ENCODE data around the gene FAM72A.
"Not testable (repeated sequence)": the region's sequence is repeated elsewhere in the genome, so short reads cannot be mapped to it uniquely, and the experiment has no call there.

The FAM72A gene

DNA sequence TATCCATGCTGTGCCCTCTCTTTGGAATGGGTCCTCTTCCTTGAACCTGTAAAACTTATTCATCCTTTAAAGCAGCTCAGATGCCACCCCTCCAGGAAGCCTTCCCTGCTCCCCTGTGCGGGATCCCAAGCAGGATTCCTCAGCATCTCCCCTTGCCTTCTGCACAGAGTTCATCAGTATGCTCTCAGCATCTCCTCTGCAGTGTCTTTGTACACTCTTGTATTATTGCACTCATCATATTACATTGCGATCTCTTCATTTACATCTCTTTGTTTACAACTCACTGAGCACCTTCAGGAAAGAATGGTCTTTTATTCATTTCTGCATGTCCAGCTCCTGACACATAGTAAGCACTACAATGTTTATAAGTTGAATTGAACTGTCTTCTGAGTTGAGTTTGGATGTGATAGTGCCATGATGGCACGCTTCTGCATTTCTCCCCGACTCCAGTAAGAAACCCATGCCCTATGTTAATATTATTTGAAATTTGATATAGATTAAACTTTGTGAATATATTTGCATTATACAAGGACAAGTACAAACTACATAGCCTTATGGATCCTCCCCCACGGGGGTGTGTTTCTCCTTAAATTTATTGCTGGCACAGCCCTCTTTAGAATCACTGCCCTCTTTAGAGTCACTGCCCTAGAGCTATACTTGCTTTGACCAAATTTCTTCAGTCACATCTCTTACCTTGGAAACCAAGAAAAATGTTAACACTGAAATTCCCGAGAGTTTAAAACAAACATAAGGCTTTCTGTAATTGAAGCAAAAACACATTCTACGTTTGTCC lies 13.2 kb upstream of the FAM72A start:
- not testable (repeated sequence) for DNase-seq

DNA sequence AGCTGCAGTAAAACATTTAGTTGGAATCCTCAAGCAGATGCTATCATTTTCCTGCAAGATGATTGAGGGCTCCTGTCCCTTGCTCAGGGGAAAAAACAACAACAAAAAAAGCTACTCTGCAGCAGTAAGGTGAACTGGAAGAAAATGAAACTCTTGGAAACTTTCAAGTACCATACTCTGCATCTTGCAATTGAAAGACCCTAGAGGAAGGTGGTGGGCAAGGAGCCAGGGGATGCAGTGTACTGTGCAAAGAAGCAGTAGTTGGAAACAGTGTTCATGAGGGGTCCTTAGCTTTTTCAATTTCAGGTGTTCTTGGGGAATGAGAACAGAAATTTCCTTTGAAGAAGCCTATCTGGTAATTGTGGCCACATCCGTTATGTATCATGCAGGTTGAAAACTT lies 8.2 kb upstream of the FAM72A start:
- not testable (repeated sequence) for DNase-seq

DNA sequence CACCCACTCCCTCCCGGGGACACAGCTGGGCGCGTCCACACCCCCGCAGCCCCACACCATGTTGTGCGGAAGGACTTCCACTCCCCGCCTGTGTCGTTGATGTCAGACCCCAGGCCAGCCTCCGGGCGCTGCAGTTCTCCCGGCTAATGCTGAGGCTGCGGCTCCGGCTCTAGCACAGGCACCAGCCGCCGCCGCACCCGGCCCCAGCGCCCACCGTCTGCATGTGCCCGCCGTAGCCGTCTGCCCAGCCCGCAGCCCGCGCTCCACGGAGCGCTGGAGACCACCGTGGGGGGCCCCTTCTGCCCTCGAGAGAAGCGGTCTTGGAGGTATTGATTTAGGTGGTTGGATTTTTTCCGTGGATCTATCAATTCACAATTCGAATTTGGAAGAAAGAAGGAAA lies 2.9 kb upstream of the FAM72A start:
- DNase-seq, result not testable (repeated sequence)

DNA sequence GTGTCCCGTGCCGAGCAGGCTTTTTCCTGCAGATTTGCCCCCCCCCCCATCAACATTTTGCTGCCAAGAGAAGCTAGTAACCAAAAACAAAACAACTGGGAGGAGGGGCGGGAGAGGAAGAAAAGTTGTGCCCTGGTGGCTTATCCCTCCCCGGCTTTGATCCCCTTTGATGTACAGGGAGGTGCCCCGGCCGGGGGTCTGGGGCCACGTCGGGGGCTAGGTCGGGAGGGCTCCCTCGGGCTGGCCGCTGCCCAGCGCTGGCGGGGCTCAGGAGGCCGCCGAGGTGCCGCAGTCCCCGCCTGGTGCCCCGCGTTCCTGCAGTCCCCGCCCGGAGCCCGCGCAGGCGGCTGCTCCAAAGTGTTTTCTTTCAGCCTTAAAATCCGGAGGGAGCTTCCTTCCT lies 2.2 kb upstream of the FAM72A start:
- not testable (repeated sequence) for DNase-seq

DNA sequence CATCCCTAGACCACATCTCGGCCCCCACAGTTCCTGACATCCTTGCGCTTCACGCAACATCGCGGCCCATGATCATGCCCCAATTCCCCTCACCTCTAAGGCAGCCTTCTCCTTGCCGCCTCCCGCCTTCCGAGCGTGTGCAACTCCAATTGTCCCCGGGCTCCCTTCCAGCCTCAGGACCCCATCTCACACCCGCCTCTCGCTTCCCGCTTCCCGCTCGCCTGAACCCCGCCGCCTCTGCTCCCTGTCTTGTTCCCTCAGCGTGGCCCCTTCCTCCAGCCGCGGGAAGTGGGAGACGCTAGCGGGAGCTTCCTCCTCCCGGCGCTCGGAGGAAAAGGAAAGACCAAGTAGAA lies 1.5 kb upstream of the FAM72A start:
- not testable (repeated sequence) for DNase-seq

DNA sequence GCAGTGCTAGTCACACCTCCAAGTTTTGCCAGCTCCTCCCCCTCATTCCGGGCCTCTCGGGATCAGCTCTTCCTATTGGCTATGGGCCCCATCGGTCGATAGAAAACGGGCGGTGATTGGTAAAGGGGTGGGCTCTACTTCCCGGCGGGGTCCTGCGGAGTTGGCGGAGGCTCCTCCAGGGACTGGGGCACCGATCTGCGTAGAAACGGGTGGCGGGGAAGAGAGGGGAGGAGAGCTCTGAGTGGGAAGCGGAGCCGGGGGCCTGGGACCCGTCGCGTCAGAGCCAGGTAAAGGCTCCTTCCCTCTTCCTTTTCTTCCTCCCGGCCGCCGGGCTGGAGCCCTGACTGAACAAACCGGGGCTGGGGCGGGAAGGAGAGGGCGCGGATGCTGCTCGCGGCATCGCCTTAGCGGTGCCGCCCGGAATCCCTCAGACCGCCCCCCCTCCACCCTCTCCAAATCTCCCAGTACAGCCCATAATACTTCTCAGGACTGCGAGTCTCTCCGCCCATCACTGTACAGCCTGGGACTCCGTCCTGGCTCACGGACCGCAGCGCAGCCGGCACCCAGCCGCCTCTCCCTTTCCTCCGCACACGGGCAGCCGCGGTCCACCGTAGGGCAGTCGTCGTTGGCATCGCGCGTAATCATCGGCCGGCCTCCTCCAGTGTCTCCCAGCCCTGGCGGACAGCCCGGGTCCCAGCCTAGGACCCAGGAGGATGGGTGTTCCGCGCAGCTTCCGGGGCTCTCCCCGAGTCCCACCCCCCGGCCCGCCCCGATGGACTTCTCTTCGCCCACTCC lies 922 bp upstream of the FAM72A start, which contains the start of gene SRGAP2:
TSS of gene SRGAP2 (plus strand) at position 178 of the 795 bp plus-strand sequence. CDS start 2,430 bp downstream, outside the sequence.
- peak in 1 of 2 donors; percentile 20 for DNase-seq

DNA sequence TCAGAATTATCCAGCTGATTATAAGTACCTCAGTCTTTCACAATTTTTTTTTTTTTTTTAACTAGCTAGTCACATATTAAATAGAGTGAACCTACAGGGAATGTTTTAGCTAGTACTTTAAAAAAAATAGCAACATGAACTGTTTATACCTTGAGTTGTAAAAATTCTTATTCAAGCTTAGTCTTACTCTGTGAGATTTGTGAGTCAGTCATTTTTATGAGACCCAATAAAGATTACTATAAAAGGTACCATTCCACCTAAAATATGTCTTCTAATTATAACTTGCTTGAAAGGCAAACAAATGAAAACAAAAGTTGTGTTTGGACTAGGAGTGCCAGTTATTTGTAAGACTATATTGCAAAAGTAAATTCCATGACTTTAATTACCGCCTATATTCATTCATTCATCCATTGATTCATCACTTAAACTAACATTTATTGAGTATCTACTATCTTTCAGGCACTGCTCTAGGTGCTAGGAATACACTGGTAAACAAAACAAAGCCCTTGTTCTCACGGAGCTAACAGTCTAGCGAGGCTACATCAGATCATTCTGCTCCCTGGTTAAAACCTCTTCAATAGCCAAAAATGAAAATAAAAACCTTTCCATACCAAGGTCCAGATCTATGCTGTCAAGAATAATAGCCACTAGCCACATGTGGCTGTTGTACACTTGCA lies 5.8 kb downstream of the FAM72A start:
- not testable (repeated sequence) for DNase-seq

DNA sequence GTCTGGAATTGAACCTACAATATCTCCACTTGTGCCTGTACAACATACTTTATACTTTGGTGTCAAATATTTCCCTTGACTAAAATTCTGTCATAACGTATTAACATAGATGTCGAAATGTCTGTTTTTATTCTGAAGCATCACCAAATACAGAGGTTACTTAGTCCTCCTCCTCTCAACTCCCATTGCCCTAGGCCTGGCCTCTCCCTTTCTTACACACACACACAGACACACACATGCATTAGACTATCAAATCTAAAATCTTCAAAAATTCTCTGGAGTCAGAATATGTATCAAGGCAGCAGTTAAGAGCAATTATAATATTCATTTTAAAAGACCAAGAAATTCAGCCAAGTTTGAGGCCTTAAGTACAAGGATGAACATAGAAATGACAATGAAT lies 7.5 kb downstream of the FAM72A start:
- DNase-seq, result not testable (repeated sequence)

DNA sequence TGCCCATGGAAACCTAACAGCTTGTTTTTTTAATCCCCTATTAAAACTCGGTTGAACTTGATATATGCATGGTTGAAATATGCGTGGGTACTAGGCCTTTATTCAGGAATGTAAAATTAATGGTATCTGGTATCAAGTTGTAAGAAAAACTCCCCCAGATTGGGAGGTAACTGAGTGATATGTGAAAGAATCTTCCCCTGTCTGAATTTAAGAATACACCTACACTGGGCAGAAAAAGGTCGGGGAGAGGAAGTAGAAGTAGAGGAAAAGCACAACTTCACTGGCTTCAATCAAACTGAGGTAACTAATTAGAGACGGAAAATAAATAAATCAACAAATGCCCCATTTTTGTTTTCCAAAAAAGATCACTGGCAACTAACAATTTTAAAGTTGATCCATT lies 15.8 kb downstream of the FAM72A start:
- DNase-seq, result not testable (repeated sequence)

DNA sequence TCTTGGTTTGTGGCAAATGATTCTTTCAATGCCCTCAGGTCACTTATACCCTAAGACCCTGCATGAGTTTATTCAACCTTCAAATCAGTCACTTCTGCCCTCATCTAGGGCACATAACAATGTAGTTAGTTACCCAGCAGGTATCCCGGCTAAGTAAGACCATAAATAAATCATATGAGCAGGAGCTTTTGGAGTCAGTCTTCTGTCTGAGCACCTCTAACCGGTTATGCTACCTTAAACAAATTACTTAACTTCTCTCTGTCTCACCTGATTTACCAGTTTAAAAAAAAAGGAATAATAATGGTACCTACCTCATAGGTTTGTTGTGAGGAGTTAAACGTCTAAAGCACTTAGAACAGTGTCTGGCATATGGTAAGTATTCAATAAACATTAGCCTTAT lies 16.9 kb downstream of the FAM72A start:
- not testable (repeated sequence) for DNase-seq

DNA sequence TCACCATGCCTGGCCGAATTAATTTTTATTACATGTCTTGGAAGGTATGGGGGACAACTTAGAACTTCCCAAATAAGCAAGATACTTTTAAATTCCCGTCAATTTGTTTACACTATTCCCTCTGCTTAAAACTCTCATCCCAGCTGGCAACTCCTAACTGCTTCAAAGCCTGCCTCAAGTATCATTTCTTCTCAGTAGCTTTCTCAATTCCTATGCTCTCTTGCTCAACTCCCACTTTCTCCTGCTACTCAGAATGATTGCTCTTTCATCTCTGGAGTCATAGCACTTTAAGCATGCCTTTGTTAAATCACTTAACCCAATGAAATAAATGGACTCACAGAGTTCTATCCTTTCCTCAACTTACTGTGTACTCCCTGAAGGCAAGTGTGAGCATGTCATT lies 18.9 kb downstream of the FAM72A start:
- DNase-seq, result not testable (repeated sequence)

DNA sequence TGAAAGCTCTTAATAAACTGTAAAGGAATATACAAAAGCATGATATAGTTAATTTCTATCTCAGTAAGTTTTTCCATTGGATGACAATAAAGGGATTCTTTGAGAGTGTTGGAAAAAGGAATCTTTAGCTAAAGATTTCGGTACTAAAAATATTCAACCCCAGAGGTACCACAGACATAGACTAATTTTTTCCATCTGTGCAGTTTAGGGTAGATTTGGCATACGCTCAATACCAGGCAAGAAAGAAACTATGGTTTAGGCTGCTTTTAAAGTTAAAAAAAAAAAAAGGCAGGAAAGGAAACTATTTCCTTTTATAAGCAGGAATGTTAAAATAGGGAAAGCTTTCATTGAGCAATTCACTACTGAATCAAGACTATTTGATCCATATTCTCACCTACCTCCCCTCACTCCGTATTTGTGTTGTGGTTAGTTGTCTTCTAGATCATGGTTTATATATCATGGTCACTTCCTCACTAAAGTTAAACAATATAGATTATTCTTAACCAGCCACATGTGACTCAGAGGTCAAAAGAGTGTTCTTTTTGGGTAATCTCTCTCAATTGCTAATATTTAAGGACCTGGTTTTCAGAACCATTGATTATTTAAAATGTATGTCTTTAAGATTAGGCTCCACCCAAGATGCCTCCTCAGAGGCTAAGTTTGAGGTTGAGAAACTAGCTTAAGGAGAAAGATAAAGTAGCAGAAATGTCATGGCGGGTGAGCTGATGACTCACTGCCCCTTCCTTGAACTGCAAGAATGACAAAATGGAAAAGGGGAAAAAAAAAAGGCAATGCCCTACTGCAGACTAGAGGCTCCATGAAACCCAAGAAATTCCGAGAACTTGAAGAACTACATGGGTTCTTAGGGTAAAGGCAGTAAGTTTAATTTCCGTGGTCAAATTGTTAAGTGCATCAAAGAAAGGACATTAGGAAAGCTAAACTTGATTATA lies 20.0 kb downstream of the FAM72A start:
- not testable (repeated sequence) for DNase-seq

DNA sequence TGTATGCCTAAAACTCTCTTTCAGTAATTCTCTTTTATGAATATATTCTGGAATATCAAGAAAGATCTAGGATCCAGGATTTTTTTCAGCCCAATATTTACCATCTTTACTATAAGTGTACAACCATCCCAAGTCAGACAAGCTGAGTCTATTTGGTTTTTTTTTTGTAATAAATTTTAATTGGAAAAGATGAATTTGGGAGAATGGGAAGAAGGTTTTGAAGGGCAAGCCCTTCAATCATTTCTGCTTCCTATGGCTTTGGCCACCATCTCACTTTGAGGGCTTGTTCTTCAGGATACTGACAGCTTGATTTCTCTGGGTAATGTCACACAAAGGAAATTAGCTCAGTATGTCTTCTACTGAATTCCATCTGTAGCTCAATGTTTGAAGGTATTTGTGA lies 23.0 kb downstream of the FAM72A start:
- DNase-seq, result not testable (repeated sequence)

DNA sequence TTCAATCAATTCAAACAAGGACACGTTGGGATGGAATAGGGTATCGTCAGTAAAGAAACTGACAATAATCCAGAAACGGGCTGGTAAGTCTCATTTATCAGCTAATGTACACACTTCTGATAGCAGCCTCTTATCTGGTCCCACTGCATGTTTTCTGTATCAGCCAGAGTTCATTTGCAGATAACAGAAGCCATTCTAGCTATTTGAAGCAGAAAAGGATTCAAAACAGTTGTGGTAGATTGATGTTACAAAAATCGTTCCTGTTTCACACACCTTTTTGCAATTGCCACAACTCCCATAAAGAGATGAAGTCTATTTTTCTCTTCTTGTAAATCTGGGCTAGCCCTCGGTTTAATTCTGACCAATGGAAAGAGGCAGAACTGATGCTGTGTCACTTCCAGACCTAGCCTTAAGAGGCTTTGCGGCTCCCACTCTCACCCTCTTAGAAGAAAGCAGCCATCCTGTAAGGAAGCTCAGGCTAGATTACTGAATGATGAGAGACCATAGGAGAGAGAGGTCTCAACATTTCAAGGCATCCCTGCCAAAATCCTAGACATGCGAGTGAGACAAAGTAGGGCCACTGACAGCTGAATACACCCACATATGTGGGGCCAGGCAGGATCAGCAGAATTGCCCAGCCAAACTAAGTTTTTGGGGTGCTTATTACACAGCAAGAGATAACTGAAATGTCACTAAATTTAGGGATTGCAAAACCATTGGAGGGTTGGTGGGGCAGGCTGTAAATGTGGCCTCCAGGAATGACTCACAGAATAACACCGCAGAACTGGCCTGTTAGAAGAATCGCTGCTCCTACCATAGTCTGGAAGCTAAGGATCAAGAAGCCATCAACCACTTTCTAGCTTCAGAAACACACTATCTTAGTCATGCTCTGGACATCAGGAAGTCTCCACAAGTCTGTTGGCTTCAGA lies 24.3 kb downstream of the FAM72A start:
- DNase-seq, result not testable (repeated sequence)

DNA sequence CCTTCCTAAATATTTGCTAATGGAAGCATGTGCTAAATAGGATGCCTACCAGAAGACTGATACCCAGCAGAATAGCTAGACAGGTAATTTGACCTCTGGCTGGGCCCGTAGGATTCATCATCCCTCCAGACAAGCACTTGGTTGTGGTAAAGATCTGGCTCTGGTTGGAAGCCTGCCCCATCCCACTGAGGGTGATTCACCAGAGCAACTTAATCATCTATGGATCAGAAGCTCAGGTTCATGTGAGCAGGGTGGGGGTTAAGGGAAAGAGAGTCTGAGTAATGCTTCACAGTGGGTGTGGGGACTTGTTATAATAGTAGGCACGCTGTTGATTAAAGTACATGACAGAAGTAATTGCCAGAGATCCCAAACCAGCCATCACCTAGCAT lies 26.5 kb downstream of the FAM72A start:
- not testable (repeated sequence) for DNase-seq

DNA sequence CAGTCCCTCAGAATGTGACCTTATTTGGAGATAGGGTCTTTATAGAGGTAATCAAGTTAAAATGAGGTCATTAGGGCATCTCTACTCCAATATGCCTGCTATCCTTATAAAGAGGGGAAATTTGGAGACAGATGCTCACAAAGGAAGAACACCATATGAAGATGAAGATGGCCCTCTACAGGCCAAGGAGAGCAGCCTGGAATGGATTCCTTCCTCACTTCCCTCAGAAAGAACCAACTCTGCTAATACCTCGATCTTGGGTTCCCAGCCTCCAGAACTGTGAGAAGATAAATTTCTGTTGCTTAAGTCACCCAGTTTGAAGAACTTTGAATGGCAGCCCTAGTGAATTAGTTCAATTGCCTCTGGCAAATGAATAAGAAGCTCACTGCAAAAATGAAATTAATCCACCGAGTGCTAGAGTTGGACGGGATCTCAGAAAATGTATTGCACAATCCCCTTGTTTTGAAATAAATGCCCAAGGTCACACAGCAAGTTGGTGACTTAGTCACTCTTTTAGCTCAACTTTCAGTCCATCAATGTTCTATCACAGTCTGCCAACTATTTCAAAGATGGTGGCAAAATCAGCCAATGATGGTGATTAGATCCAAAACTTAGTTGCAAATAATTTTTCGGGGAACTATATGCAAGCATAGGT lies 27.1 kb downstream of the FAM72A start:
- not testable (repeated sequence) for DNase-seq

DNA sequence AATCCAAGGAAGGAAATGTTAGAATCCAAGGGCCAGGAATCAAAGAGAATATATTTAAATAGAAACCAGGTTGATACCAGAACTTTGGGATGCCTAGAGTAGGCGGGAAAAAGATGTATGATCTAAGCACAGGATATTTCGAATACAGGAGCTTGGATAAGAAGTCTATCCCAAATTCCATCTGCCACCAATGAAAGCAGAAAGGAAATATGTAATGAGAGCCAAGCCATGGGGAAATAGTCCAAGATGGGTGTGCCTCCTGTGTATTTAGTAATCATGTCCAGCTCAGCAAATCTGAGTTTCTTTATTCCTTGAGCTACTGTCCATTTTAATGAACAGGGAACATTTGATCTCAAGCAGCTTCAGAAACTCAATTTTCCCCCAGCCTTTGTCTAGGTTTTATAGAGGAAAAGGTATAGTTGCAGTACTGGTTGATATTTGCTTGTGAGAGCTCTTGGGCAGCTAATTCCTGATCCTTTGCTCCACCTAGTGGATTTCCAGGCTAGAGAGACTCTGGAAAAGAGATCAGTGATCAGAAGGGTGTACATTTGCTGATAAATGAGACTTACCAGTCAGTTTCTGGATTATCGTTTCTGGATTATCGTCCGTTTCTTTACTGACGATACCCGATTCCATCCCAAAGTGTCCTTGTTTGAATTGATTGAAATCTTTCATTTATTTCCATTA lies 28.3 kb downstream of the FAM72A start:
- DNase-seq, result not testable (repeated sequence)

DNA sequence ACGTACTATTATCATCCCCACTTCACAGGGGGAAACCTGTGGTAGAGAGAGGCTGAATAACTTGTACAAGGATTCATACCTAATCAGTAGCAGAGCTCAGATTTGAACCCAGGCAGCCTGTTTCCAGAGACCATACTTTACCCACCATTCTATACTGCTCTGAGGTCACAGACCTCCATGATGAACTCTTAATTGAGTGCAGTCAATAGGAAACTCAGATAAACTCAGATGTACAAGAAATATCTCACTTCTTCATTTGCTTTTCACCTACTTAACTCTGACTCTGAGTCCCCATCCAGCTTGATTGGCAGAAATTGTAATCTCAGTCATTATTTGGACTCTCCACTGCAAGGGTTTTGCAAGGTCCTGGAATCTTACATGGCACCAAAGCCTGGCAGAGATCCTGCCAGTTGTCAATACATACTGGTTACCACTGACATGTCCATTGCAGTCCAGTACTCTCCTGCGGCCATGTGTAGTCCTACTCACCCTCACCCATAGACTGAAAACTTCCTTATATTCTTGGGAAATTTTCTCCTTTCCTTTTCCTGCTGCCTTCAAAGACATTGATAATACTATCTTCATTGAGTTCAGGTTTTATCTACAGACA lies 29.4 kb downstream of the FAM72A start:
- not testable (repeated sequence) for DNase-seq

DNA sequence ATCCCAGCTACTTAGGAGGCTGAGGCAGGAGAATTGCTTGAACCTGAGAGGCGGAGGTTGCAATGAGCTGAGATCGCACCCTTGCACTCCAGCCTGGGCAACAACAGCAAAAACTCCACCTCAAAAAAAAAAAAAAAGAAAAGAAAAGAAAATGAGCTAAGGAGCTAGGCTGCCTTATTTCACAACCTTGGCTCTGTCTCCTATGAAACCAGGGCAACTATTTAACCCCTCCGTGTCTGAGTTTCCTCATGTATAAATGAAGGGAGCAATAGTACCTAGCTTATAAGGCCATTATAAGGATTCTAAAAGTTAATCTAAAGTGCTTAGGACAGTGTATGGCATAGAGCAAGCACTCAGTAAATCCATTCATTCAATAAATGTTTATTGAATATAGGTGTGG lies 32.8 kb downstream of the FAM72A start:
- not testable (repeated sequence) for DNase-seq

Data from bone marrow (tissue), 2 donors.